HG03460 (cell line): ENCODE measurements around the gene DYDC1.
"Not testable (repeated sequence)": the region's sequence is repeated elsewhere in the genome, so short reads cannot be mapped to it uniquely, and the experiment has no call there.

Experiments used
- ATAC-seq: cut with Tn5 transposase; IDR thresholded peaks from one replicate; pipeline ENCODE4 v1.9.1; 2021; ENCODE audit not compliant: unreplicated experiment

The DYDC1 gene

DNA sequence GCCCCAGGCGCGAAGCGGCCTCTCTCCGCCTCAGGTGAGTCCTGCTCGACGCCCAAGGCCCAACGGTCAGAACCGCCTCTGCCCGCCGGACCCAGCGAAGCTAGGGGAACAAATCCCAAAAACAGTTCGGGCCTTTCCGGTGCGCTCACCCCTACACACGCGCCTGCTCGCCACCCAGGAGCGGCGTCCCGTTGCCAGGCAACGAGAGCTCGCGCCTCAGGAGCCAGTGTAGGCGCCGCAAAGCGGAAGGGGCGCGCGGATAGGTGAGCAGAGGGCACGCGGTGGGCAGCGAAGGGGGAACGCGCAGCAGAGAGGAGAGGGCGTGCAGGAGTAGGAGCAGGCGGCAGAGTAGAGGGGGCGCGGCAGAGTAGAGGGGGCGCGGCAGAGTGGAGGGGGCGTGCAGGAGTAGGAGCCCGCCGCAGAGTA is at the start of gene DYDC1, which contains the start of gene DYDC2:
TSS of gene DYDC1 (minus strand) at position 193 of the 426 bp plus-strand sequence. CDS start 4,154 bp downstream, outside the sequence.
TSS of gene DYDC2 (plus strand) at position 219 of the 426 bp plus-strand sequence. CDS start 5,663 bp downstream, outside the sequence.
- ATAC-seq = peak; percentile 85

DNA sequence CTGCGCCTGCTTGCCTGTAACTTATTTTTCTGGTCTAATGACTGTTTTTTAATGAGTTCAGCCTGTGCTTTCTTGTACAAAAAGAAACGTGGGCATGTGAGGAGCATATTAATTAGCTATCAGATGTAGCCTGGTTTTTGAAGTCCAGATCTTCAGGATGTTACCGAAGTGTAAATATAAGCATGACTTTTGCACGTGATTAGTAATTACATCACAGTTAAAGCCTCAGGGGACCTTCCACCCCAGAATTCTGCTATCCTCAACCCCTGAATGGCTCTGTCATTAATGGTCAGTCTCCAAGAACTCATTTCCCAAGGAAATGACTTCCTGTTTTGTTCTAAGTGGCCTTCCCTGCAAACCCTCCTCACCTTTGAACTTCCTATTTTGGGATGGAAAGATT is 49.6 kb upstream of the DYDC1 start:
- ATAC-seq = no peak

DNA sequence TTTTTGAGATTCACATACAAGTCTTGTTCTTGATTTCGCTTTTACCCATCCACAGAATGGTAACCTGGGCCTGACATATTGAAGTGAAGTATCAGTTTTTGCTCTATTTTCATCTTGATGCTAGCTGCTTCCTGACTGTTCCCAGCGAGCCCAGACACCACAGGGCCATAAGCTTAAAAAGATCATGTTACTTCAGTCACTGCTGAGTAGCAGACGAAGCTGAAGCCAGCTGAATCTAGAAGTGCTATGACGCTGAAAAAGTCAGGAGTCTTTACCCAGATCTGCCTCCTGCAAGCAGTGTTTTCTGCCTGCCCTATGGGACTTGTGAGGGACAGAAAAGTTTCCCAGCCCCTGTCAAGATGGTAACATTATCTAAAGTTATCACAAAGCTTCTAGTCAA is 49.1 kb upstream of the DYDC1 start:
- no peak for ATAC-seq

DNA sequence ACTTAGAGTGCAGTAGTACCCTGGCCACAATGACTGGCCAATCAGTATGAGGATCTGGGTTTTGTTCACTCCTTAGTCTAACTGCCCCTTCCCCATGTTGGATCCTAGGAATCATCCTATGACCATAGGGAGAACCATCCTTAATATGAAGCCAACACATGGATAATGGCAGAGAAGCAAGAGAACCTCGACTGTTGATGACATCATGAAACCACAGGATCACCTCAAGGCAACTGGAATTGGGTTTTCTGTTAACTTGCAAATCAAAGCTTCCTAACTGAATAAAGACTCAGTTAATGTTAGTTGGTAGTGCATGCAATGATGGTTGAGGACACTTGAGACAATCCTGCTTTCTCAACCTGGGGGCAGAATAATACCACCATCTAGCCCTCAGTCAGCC is 48.5 kb upstream of the DYDC1 start:
- ATAC-seq = no peak

DNA sequence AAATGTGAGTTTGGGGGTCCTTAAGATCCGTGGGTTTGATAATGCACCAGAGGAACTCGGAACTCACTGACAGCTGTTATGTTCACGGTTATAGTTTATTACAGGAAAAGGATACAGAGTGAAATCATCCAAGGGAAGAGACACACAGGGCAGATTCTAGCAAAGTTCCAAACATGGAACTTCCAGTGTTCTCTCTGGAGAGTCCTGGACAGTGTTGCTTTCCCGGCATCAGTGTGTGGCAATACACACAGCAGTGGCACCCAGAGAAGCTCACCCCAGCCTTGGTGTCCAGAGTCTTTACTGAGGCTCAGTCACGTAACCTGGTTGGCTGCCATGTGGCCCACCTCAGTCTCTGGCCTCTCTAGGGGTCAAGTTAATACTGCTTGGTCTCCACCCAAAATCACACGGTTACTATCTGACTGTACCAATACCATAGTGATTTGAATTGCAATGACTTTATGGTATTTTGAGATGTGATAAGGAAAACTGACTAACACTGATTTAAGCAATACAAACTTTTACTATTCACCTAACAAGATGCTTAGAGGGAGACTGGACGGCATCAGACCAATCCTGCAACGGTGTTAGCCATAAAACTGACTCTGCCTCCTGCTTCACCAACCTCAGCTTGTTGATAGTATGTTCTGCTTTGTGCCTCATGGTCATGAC is 43.7 kb upstream of the DYDC1 start:
- no peak for ATAC-seq

DNA sequence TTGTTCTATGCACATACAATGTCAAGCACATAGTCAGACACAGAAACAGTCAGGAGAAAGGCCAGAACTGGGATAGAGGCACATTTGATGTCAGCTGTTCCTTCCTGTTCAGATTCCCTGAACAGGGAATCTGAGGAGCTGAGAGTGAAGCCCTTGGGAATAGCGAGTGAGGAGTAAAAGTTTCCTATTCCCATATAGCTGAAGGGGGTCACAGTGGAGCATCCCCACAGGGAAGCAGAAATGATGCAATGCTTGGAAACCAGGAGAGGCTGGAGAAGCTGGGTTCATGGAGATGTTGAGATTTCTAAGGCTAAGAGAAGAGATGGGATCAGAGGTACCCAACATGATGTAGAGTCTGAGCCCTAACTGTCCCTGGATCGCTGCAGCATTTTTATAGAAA is 40.5 kb upstream of the DYDC1 start:
- no peak for ATAC-seq

DNA sequence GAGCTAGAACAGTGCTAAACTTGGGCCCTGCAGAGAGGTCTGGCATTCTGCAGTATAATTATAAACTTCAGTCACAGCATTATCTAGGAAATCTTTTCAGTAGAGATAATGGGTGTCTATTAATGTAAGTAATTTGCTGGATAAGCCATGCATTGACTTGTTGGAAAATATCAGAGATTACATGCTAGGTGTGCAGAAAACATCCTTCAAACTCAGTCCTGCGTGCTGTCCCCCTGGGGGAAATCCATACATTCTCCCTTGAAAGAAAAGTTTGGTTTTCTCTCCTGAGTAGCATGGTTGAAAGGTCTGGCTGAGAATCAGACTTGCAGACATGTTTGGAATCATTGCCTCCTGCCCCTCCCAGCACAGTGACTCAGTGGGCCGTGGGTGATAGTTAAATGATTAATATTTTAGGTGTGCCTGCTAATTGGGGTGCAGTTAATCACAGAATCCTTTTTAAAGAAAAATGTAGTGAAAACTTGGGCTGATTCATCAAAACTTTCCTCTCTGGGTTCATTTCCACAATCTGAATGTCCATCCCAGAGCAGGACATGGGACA is 37.9 kb upstream of the DYDC1 start:
- ATAC-seq = no peak

DNA sequence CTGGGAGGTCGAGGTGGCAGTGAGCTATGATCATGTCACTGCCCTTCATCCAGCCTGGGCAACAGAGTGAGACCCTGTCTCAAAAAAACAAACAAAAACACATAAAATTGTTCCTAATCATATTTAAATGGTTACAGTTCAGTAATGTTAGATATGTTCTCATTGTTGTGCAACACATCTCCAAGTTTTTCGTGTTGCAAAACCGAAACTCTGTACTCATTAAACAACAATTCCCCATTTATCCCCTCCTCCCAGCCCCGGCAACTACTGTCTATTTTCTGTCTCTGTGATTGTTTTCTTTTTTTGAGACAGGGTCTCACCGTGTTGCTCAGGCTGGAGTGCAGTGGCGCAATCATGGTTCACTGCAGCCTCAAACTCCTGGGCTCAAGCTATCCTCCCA is 35.7 kb upstream of the DYDC1 start:
- ATAC-seq = no peak

DNA sequence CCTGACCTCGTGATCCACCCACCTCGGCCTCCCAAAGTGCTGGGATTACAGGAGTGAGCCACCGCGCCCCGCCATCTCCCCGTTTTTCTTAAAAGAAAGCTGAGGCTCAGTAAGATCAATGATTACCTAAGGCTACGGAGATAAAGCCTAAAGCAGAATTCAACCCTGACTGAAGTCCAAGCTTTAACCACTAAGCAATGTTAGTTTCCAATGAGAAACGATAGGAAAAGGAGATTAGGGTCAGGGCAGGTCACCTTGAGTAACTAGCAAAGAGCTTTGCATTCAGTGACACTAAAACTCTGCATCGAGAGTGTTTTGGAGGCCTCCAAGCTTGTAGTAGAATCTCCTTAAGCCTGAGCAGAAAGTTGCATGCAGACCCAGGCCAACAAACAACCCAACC is 34.2 kb upstream of the DYDC1 start:
- no peak for ATAC-seq

DNA sequence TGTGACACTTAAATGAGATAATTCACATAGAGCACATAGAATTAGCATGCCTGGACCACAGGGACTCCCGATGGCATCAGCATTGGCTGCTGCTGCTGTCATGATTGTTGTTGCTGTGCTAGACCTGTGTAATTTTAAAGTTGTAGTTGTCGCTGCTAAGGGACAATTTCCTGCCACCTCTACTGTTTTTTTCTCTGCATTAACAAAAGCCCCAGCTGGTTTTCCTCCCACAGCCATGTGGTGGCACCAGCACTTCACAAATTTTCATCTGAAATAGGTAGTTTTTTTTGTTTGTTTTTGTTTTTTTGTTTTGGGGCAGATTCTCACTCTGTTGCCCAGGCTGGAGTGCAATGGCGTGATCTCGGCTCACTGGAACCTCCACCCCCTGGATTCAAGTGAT is 26.4 kb upstream of the DYDC1 start:
- ATAC-seq = no peak

DNA sequence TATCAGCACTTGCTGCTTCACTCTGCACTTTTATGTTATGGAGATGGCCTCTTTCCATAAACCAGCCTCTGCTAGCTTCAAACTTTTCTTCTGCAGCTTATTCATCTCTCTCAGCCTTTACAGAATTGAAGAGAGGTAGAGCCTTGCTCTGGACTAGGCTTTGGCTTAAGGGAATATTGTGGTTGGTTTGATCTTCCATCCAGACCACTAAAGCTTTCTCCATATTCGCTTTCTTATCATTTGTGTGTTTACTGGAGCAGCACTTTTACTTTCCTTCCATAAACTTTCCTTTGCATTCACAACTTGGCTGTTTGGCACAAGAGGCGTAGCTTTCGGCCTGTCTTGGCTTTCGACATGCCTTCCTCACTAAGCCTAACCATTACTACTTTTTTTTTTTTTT is 23.6 kb upstream of the DYDC1 start:
- no peak for ATAC-seq

DNA sequence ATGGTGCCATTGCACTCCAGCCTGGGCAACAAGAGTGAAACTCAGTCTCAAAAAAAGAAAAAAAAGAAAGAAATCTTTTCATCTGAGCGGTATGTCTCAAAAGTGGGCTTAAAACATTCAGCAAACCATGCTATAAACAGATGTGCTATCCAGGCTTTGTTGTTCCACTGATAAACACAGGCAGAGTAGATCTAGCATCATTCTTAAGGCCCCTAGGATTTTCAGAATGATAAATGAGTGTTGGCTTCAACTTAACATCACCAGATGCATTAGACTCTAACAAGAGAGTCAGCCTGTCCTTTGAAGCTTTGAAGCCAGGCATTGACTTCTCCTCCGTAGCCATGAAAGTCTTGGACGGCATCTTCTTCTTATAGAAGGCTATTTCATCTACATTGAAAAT is 23.1 kb upstream of the DYDC1 start:
- no peak for ATAC-seq

DNA sequence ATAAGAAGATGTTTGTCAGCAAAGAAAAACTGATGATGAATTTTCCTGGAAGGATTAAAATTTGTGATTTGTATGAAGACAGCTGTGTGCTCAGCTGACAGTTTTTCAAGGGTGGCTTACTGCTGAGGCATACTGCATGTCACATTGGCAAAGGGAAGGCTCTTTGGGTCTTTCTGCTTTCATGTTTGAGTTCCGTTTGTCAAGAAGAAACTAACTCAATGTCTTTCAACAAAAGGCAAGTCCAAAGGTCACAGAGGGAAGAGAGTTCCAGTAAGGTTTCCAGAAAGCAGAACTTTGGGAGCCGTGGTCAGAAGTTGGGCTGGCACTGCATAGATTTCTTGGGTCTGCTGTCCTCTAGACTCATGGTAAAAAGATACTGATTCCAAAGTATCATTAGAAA is 16.9 kb upstream of the DYDC1 start:
- ATAC-seq = no peak

DNA sequence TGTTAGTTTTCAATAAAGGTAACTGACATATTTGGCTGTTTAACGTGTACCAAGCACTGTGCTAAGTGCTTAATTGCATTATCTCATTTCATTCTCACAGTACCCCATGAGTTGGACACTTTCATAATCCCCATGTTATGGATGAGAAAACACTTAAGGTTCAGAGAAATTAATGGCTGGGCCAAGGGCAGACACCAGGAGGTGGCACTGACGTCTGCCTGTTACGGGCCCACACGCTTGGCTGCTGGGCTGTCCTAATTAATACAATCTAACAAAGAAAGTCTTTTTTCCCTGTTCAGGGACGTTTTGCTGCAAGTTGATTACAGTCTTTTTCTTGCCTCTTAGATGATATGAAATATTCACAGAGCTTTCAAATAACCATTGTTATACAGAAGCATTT is 16.1 kb upstream of the DYDC1 start:
- ATAC-seq = no peak

DNA sequence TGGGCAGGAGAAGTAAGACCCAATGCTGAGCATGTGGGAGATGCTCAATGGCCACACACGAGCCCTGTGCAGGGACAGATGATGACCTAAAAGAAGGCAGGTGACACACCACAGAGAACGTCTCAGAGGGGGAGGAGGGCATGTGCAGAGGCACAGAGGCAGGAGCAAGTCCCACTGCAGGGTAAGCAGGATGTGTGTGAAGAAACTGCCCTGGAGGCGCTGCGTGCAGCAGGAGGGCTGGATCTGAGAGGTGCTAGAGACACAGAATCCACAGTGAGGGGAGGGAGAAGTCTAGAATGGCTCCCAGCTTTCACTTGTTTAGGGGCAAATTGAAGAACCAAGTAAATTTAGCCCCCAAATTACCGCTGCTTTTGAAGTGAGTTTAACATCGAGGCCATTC is 14.9 kb upstream of the DYDC1 start:
- no peak for ATAC-seq

DNA sequence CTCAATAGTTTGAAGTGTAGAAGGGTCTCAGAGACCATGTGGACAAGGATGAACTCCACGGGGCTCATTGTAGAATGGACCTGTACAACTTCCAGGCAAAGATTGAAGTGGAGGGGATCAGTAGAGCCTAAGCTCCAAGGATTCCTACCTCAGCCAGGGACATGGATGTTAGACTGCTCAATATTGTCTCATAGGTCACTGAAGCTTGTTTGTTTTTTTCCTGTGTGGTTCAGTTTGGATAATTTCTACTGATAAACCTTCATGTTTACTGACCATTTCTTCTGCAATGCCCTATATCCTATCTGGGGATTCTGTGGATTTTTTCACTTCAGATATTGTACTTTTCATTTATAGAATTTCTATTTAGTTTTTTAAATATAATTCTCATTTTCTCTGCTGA is 9.0 kb upstream of the DYDC1 start:
- ATAC-seq = no peak

DNA sequence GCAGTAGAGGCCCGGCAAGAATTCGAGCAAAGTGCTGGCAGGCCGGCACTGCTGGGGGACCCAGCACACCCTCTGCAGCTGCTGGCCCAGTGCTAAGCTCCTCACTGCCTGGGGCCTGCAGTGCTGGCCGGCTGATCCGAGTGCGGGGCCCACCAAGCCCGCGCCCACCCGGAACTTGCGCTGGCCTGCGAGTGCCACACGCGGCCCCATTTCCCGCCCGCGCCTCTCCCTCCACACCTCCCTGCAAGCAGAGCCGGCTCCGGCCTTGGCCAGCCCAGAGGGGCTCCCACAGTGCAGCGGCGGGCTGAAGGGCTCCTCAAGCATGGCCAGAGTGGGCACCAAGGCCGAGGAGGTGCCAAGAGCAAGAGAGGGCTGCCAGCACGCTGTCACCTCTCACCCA is 3.1 kb upstream of the DYDC1 start:
- ATAC-seq = no peak

DNA sequence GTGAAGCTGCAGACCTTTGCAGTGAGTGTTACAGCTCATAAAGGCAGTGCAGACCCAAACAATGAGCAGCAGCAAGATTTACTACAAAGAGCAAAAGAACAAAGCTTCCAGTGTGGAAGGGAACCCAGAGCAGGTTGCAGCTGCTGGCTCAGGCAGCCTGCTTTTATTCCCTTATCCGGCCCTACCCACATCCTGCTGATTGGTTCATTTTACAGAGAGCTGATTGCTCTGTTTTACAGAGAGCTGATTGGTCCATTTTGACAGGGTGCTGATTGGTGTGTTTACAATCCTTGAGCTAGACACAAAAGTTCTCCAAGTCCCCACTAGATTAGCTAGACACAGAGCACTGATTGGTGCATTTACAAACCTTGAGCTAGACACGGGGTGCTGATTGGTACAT is 2.4 kb upstream of the DYDC1 start:
- not testable (repeated sequence) for ATAC-seq

DNA sequence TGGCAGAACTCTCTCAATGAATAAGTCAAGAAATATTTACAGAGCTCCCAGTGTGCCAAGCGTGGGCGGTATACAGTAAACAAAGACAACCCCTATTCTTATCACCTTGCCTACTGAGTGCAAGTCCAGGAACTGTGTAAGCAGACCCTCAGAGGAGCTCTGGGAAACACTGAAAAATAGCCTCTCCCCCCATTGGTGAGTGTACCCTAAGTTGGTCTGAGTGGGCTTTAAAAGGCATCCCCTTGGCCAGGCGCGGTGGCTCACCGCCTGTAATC is 1.2 kb upstream of the DYDC1 start:
- no peak for ATAC-seq

DNA sequence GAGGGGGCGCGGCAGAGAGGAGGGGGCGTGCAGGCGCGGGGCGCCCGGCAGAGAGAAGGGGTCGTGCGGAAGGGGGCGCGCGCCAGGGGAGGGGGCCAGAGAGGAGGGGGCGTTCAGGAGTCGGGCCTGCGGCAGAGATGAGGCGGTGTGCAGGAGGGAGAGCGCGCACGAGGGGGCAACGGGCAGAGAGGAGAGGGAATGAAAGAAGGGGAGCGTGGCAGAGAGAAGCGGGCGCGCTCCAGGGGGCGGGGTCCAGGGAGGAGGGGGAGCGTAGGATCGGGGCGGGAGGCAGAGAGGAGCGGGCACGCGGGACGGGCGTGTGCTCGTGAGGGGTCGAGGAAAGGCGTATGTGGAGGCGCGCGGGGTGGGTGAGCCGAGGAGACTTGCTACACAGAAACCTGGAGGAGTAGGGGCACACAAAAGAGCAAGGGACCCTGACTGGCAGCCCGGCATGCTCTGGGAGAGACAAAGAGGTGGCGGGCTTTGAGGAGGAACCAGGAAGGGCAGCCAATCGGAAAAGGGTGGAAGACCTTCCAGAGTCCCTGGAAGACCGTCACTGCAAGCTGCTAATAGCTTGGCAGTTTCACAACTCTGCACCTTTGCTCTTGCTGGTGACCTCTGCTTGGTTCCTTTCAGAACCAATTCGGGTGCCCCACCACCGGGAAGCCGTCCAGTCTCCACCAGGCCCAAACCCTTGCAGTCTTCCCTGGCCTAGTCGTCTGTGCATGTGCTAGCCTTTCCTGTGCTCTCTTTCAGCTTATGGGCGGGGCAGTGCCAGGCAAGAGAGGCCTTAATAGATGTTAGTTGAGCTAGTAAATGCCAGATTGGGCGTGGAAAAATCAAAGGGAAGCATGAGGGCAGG is 665 bp upstream of the DYDC1 start:
- ATAC-seq = no peak

DNA sequence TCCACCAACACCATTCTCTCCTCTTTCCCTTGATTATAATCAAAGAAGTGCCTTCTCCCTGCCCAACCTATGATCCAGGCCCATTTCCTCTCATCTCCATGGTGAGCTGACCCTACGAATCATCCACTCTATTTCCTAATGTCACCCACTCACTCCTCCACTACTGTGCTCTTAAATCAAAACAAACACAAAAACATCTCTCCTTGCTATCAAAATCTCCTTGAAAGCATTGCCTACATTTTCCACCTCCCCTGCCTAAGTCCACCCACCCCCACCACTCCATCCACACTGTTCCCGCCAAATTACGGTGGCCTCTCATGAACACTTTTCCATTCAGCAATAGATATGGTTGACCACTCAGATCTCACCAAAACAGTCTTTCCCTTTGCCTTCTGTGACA is 5.3 kb downstream of the DYDC1 start:
- ATAC-seq = no peak

DNA sequence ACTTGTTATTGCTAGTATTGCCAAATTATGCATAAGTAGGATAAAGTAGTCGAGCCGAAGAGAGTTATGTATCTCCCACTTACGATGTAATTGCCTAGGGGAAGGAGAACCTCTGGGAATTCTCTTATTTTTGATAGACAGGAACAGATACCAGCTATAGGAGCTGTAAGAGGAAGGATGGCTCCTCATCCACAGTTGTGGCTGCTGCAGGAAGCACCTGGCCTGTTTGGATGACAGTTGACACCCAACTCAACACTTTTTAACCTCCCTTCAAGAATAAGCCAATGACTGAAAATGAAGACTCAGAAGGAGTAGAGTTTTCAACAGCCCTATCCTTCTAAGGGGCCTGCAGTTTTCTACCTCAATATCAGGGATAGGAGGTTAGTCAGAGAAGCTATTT is 6.3 kb downstream of the DYDC1 start:
- ATAC-seq = no peak
